GM23338 (cell line): ENCODE measurements around the gene RABGAP1L. TPM values are rescaled to one million over a fixed set of nuclear protein-coding genes. Genes with fewer than 3 reads are reported as not detected.

Source experiments
- ATAC-seq: fragments of 200-7000 bp; cut with Tn5 transposase; 3 replicates; pipeline ENCODE4 v1.9.1; 2020
- DNase-seq: peaks from one replicate; pipeline ENCODE4 v3.0.0-alpha.2; 2015; ENCODE audit warnings: low spot score
- H2AFZ ChIP-seq: fragments of 200-600 bp; sonication (generic); 2 replicates; pipeline ENCODE4 v1.8.0; 2016; ENCODE audit warnings: antibody characterized with exemption, mild to moderate bottlenecking, moderate library complexity
- H3F3A ChIP-seq: fragments of 200-600 bp; sonication (generic); replicated peaks from 2 replicates; pipeline ENCODE4 v1.8.0; 2017; ENCODE audit warnings: antibody characterized with exemption, mixed run types, low read depth
- H3K27ac ChIP-seq: fragments of 200-600 bp; sonication (generic); 2 replicates; pipeline ENCODE4 v1.6.1; 2016; ENCODE audit warnings: low read depth
- H3K27me3 ChIP-seq: fragments of 200-600 bp; sonication (generic); 2 replicates; pipeline ENCODE4 v1.8.0; 2016; ENCODE audit warnings: mild to moderate bottlenecking, mixed run types, moderate library complexity; ENCODE audit not compliant: insufficient read depth
- H3K36me3 ChIP-seq: fragments of 200-600 bp; sonication (generic); 2 replicates; pipeline ENCODE4 v1.8.0; 2016; ENCODE audit warnings: mild to moderate bottlenecking; ENCODE audit not compliant: insufficient read depth
- H3K4me1 ChIP-seq: fragments of 200-600 bp; sonication (generic); 2 replicates; pipeline ENCODE4 v1.8.0; 2016; ENCODE audit warnings: mild to moderate bottlenecking, moderate library complexity; ENCODE audit not compliant: insufficient read depth
- H3K4me2 ChIP-seq: fragments of 200-600 bp; sonication (generic); 2 replicates; pipeline ENCODE4 v1.7.1; 2017; ENCODE audit warnings: mixed run types
- H3K4me3 ChIP-seq: fragments of 200-600 bp; sonication (generic); 2 replicates; pipeline ENCODE4 v1.6.1; 2016; ENCODE audit warnings: mixed run types
- H3K79me2 ChIP-seq: fragments of 200-600 bp; sonication (generic); replicated peaks from 2 replicates; pipeline ENCODE4 v1.8.0; 2017; ENCODE audit warnings: mild to moderate bottlenecking; ENCODE audit not compliant: insufficient read depth
- H3K9me2 ChIP-seq: fragments of 200-600 bp; sonication (generic); 2 replicates; pipeline ENCODE4 v1.8.0; 2017; ENCODE audit not compliant: insufficient read depth
- H4K20me1 ChIP-seq: fragments of 200-600 bp; sonication (generic); replicated peaks from 2 replicates; pipeline ENCODE4 v1.8.0; 2017; ENCODE audit warnings: mild to moderate bottlenecking; ENCODE audit not compliant: insufficient read depth
- H3K27ac Mint-ChIP-seq: 2 replicates; pipeline ENCODE4 v1.8.0; 2020; ENCODE audit warnings: inconsistent platforms, mild to moderate bottlenecking, moderate library complexity, mixed read lengths
- H3K27me3 Mint-ChIP-seq: 3 replicates; pipeline ENCODE4 v1.8.0; 2022; ENCODE audit warnings: low read depth, mild to moderate bottlenecking, moderate library complexity, mixed read lengths, inconsistent platforms; ENCODE audit not compliant: insufficient read depth, poor library complexity
- H3K36me3 Mint-ChIP-seq: 3 replicates; pipeline ENCODE4 v1.8.0; 2021; ENCODE audit warnings: low read depth, mild to moderate bottlenecking, inconsistent platforms, moderate library complexity, mixed read lengths
- H3K4me1 Mint-ChIP-seq: 3 replicates; pipeline ENCODE4 v1.8.0; 2020; ENCODE audit warnings: mild to moderate bottlenecking, inconsistent platforms, mixed read lengths
- H3K4me3 Mint-ChIP-seq: 3 replicates; pipeline ENCODE4 v1.8.0; 2021; ENCODE audit warnings: moderate library complexity, mild to moderate bottlenecking, inconsistent platforms, mixed read lengths
- H3K9me3 Mint-ChIP-seq: 3 replicates; pipeline ENCODE4 v1.8.0; 2020; ENCODE audit warnings: moderate library complexity, mild to moderate bottlenecking, inconsistent platforms, mixed read lengths
- CTCF ChIP-seq, 2 experiments: fragments of 200-600 bp in 1 of 2; sonication (generic) in 1 of 2; conservative IDR thresholded peaks; 2 replicates each; pipeline versions ENCODE4 v1.5.1 to v1.6.1; 2016 to 2017; ENCODE audit warnings: antibody characterized with exemption in 2 of 2, low read depth in 2 of 2, mild to moderate bottlenecking in 2 of 2, moderate library complexity in 1 of 2
- JUNB ChIP-seq: IDR thresholded peaks from one replicate; pipeline ENCODE4 v1.6.1; 2016; ENCODE audit warnings: antibody characterized with exemption; ENCODE audit not compliant: unreplicated experiment
- NANOG ChIP-seq: IDR thresholded peaks from 2 replicates; pipeline ENCODE4 v1.6.1; 2016; ENCODE audit warnings: antibody characterized with exemption, borderline replicate concordance
- STAT1 ChIP-seq: IDR thresholded peaks from one replicate; pipeline ENCODE4 v1.6.1; 2016; ENCODE audit warnings: antibody characterized with exemption; ENCODE audit not compliant: unreplicated experiment
- ZNF114 ChIP-seq: fragments of 250-450 bp; sonication (Bioruptor Pico); IDR thresholded peaks from 2 replicates; pipeline ENCODE4 v1.5.0; 2020; ENCODE audit warnings: mild to moderate bottlenecking, moderate library complexity
- ZNF462 ChIP-seq: fragments of 250-450 bp; sonication (Bioruptor Pico); IDR thresholded peaks from 2 replicates; pipeline ENCODE4 v1.5.0; 2020; ENCODE audit warnings: mild to moderate bottlenecking, moderate library complexity
- polyA plus RNA-seq: library from polyadenylated mRNA; unstranded; fragments of >200 nt; fragmentation: Nextera tagmentation; extraction: Ambion mirVana; gene quantifications from 2 replicates; pipeline ENCODE4 v1.2.1, GENCODE V29; 2016
- total RNA-seq: library from RNA; depleted of rRNA; stranded (reverse); fragments of >200 nt; shearing (Covaris generic); gene quantifications from 2 replicates; pipeline ENCODE4 v1.2.3, GENCODE V29; 2014

RABGAP1L gene
- total and polyA plus RNA-seq, 2 experiments from 2014 or later = 83.2 to 136 TPM

DNA sequence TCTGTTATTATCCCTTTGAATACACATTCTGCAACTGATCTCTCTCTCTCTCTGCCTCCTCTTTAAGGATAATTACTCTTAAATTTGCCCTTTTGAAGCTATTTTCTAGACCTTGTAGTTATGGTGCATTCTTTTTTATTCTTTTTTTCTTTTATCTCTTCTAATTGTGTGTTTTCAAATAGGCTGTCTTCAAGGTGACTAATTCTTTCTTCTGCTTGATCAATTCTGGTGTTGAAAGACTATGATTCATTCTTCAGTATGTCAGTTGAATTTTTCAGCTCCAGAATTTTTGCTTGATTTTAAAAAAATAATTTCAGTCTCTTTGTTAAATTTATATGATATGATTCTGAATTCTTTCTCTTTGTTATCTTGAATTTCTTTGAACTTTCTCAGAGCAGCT, 192.8 kb downstream of the RABGAP1L start:
- H3K36me3 ChIP-seq = no peaks in the 10 kb centered on the region
- peaks cover 23% of the 10 kb centered on the region for H3K36me3 Mint-ChIP-seq
- DNase-seq (no peak), ATAC-seq (no peak)
- no peaks in the 10 kb centered on the region for H3K27me3 ChIP-seq
- no peak overlapping the region for H3K27ac Mint-ChIP-seq
- H3K4me3 Mint-ChIP-seq = no peak overlapping the region
- no peaks in the 10 kb centered on the region for H3F3A ChIP-seq
- H3K27me3 Mint-ChIP-seq = peaks cover 7% of the 10 kb centered on the region
- H3K4me1 Mint-ChIP-seq = no peaks in the 10 kb centered on the region; the same call in 2 of the 3 replicates
- no peak overlapping the region for H3K4me2 ChIP-seq
- no peak for TF ChIP-seq NANOG
- no peak for TF ChIP-seq STAT1
- TF ChIP-seq CTCF (conservative IDR thresholded peaks at IDR 0.05; ENCODE audit: low read depth in 2 of 2) = no peak
- TF ChIP-seq ZNF462 (CRISPR knock-in tag) = no peak
- no peak for TF ChIP-seq ZNF114
- TF ChIP-seq JUNB = no peak
- H3K79me2 ChIP-seq = no peaks in the 10 kb centered on the region
- H2AFZ ChIP-seq = no peak overlapping the region
- H3K9me2 ChIP-seq = no peaks in the 10 kb centered on the region
- peaks cover 29% of the 10 kb centered on the region for H3K9me3 Mint-ChIP-seq
- H3K4me3 ChIP-seq = no peak overlapping the region
- H3K4me1 ChIP-seq = no peaks in the 10 kb centered on the region
- H4K20me1 ChIP-seq = no peaks in the 10 kb centered on the region
- H3K27ac ChIP-seq = no peak overlapping the region
